Effector memory CD4-positive, alpha-beta T cell (primary cell): ENCODE measurements around the gene TEKT1.
"Not testable (repeated sequence)": the region's sequence is repeated elsewhere in the genome, so short reads cannot be mapped to it uniquely, and the experiment has no call there.

Experiments used
- DNase-seq, 3 donors: peaks; one replicate each; pipeline ENCODE4 v3.0.0-alpha.2; 2020
- H3K27ac ChIP-seq: 2 replicates; pipeline ENCODE4 v1.7.0; 2013; ENCODE audit warnings: mild to moderate bottlenecking, low read length, moderate library complexity; ENCODE audit not compliant: insufficient read depth, poor library complexity, severe bottlenecking
- H3K27me3 ChIP-seq: replicated peaks from 2 replicates; pipeline ENCODE4 v1.7.0; 2013; ENCODE audit warnings: mild to moderate bottlenecking, low read length; ENCODE audit not compliant: insufficient read depth, control insufficient read depth, poor library complexity, severe bottlenecking
- H3K36me3 ChIP-seq: 2 replicates; pipeline ENCODE4 v1.7.0; 2013; ENCODE audit warnings: mild to moderate bottlenecking, low read length, moderate library complexity; ENCODE audit not compliant: control insufficient read depth, insufficient read depth
- H3K4me1 ChIP-seq: 2 replicates; pipeline ENCODE4 v1.7.0; 2013; ENCODE audit warnings: low read length, mild to moderate bottlenecking; ENCODE audit not compliant: control insufficient read depth, insufficient read depth, poor library complexity, severe bottlenecking
- H3K4me3 ChIP-seq: 2 replicates; pipeline ENCODE4 v1.7.0; 2013; ENCODE audit warnings: low read length, low read depth, mild to moderate bottlenecking; ENCODE audit not compliant: insufficient read depth, poor library complexity, severe bottlenecking
- H3K9me3 ChIP-seq: 2 replicates; pipeline ENCODE4 v1.7.0; 2013; ENCODE audit warnings: mild to moderate bottlenecking, low read length, moderate library complexity; ENCODE audit not compliant: control insufficient read depth

The TEKT1 gene

DNA sequence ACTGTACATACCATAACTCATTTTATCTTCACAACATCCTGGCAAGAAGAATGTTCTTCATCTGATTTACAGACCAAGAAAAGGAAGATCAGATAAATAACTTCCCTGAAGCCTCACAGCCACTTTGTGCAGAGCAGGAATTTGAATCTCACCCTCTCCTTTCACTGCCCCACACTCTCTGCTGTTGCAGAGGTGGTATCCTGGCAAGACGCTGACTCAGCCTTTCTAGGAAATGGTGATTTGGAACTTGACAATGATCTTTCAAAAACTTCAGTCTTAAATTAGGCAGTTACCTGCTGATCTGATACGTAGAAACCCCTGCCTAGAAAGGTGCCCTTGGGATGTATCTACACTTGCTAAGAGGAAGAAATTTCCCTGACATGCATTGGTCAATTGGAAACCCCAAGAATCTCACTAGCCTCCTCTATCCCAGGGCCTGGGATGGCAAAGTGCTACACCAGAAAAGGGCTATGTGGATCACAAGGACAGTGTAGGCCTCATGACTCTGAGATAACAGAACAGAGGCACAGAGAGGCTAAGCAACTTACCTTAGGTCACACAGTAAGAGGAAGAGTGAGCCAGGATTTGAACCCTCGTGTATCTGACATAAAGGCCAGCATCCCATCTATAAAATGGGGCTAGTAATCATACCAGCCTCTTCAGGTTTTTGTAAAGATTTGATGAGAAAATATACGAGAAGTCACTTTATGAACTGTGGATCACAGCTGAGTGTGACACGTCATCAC, 37.6 kb downstream of the TEKT1 start:
- Histone ChIP-seq H3K9me3 (no peaks in the 10 kb centered on the region), H3K4me1 (no peaks in the 10 kb centered on the region), H3K27me3 (no peaks in the 10 kb centered on the region), H3K27ac (no peak overlapping the region), H3K36me3 (no peaks in the 10 kb centered on the region), H3K4me3 (no peak overlapping the region)
- no peak for DNase-seq

DNA sequence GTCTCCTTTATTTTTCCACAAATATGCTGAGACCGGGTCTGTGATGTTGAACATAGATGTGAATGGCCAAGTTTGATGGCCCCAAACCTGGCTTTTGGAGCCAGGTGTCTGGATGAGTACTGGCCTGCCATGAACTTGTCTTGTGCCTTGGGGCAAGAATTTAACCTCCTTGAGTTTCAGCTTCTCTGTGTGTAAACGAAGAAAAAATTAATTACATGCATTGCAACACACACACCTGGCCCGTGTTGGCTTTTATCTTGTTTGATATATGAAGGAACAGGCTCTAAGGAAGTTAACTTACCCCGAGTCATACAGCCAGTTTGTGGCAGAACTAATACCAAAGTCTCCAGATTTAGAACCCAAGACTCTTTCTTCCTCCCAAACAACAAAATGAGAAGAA, 42.4 kb downstream of the TEKT1 start:
- H3K36me3 ChIP-seq, result no peaks in the 10 kb centered on the region
- no peak overlapping the region for H3K27ac ChIP-seq
- H3K4me1 ChIP-seq, result no peaks in the 10 kb centered on the region
- DNase-seq, result no peak
- no peaks in the 10 kb centered on the region for H3K27me3 ChIP-seq
- H3K9me3 ChIP-seq, result no peaks in the 10 kb centered on the region
- H3K4me3 ChIP-seq, result no peak overlapping the region

DNA sequence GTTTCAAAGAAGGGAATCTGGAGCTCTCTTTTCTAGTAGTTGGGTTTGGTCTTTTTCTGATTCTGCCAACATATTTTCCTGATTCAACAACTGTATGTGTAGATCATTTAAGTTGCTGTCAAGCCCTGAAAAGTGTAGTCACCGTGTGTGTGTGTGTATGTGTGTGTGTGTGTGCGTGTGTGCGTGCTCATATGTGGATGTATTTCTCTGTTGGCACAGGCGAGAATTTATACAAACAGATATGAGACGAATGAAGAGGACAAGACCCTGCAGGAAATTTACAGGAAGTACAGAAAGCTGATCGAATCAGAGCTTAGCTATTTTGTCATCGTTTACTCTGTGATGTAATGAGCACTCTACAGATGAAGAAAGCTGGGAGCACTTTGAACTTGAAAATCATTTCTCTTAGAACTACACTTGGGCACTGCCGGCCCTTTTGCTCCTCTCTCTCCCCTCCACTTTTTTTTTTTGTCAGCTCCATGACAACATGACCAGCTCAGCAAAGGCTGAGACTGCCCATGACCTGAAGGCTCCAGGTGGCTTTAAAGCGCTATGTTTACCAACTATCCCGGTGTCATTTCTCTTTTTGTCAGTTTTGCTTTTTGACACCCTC, 44.3 kb downstream of the TEKT1 start:
- no peaks in the 10 kb centered on the region for H3K36me3 ChIP-seq
- no peaks in the 10 kb centered on the region for H3K4me1 ChIP-seq
- H3K27me3 ChIP-seq, result no peaks in the 10 kb centered on the region
- DNase-seq, result no peak
- H3K9me3 ChIP-seq, result no peaks in the 10 kb centered on the region
- H3K27ac ChIP-seq, result no peak overlapping the region
- no peak overlapping the region for H3K4me3 ChIP-seq

DNA sequence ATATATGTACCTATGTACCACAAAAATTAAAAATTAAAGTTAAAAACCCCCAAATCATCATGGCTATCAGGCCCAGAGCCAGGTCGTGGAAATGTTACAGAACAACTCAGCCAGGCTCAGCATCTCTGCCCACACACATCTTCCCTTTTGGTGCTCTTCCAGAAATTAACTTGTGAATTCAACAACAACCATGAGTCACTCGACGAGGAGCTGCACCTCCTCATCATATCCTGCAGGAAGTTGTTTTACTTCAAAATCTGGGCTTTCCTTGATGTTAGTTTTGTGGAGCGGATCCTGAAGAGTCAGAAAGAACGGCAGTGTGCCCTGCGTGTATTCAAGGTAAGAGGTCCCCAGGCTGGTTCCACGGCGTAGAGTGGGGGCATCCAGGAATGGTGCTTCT, 44.9 kb downstream of the TEKT1 start:
- Histone ChIP-seq H3K9me3 (no peaks in the 10 kb centered on the region), H3K27ac (no peak overlapping the region), H3K36me3 (no peaks in the 10 kb centered on the region), H3K4me3 (no peak overlapping the region), H3K4me1 (no peaks in the 10 kb centered on the region), H3K27me3 (no peaks in the 10 kb centered on the region)
- no peak for DNase-seq

DNA sequence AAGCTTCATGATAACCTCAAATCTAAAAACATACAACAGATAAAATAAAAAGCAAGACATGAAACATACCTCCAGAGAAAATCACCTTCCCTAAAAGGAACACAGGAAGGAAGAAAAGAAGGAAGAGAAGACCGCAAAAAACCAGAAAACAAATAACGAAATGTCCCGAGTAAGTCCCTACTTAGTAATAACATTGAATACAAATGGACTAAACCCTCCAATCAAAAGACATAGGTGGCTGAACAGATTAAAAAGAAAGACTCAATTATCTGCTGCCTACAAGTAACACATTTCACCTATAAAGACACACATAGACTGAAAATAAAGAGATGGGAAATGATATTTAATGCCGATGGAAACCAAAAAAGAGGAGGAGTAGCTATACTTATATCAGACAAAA, 49.3 kb downstream of the TEKT1 start:
- no peaks in the 10 kb centered on the region for H3K9me3 ChIP-seq
- H3K4me1 ChIP-seq, result no peaks in the 10 kb centered on the region
- no peak for DNase-seq
- H3K36me3 ChIP-seq, result no peaks in the 10 kb centered on the region
- no peak overlapping the region for H3K4me3 ChIP-seq
- no peak overlapping the region for H3K27ac ChIP-seq
- H3K27me3 ChIP-seq, result peaks cover 3% of the 10 kb centered on the region

DNA sequence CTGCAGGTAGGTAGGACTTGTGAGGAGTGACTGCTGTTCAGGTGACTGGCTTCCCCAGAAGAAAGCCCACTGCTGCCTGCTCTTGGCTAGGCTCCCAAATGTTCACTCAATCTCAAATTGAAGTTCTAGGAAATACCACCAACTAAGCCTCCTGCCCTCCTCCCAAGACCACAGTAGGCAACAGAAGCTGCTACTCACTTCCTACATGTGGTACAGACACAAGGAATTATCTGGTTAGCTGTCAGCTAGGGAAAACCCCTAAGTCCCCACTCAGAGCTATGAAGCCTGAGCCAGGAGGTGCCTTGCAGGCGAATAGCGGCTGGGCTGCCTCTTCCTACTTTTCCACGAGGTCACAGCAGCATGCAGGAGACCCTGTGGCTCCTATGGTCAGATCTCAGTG, 50.6 kb downstream of the TEKT1 start:
- Histone ChIP-seq H3K36me3 (no peaks in the 10 kb centered on the region), H3K4me3 (no peak overlapping the region), H3K27me3 (peaks cover 3% of the 10 kb centered on the region), H3K9me3 (no peaks in the 10 kb centered on the region), H3K27ac (no peak overlapping the region), H3K4me1 (no peaks in the 10 kb centered on the region)
- DNase-seq, result no peak

DNA sequence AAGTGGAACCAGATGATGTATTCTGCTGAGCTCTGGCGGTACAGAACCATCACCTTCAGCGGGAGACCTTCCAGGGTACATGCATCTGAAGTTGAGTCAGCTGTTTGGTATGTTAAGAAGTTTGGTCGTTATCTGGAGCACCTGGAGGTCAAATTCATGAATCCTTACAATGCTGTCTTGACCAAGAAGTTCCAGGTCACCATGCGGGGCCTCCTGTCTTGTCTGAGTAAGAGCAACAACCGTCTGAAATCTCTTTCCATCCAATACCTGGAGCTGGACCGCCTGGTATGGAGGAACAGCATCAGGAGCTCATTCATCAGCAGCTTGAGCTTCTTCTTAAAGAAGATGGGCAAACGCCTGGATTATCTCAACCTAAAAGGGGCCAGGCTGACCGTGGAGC, 51.5 kb downstream of the TEKT1 start:
- H3K36me3 ChIP-seq, result no peaks in the 10 kb centered on the region
- peaks cover 4% of the 10 kb centered on the region for H3K9me3 ChIP-seq
- H3K27ac ChIP-seq, result no peak overlapping the region
- H3K27me3 ChIP-seq, result peaks cover 3% of the 10 kb centered on the region
- no peak overlapping the region for H3K4me3 ChIP-seq
- no peak for DNase-seq
- no peaks in the 10 kb centered on the region for H3K4me1 ChIP-seq

DNA sequence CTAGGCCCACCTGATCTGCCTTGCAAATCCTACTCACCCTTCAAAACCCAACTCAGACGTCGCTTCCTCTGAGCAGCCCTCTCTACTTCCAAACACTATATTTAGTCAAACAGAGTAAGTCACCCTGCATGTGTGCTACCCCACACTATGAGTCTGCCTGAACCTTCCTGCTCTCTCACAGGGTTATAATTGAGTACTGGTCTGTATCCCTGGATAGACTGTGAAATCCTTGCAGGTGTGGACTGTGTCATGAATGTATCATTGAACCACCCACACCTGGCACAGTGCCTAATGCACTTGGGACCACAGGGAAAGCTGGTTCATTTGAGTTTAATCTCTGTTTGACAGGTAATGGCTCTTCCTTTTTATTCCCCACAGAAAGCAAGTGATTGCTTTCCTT, 52.1 kb downstream of the TEKT1 start:
- Histone ChIP-seq H3K36me3 (no peaks in the 10 kb centered on the region), H3K27me3 (peaks cover 3% of the 10 kb centered on the region), H3K4me3 (no peak overlapping the region), H3K27ac (no peak overlapping the region), H3K9me3 (peaks cover 7% of the 10 kb centered on the region), H3K4me1 (no peaks in the 10 kb centered on the region)
- DNase-seq, result no peak

DNA sequence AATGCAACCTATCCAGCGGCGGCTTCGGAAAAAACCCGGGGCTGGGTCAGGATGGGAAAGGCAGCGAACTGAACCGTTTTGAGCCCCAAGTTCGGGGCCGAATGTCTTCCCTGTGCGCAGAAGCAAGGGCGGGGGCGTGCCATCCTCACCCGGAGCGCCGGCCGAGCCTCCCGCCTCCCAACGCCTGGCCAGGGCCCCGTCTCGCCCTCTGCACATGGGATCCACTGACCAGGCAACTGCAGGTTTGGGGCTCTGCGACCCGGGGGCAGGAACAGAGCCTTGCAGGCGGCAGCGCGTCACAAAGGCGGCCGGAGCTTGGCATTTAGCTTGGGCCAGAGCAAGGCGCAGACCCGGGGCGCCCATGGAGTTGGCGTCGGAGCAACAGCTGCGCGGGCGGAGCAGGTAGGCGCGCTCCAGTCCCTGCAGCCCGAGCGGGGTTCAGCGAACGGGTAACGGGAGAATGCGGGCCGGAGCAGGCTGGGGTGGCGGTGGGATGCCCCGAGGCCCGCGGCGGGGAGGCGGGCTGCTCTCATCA, 55.6 kb downstream of the TEKT1 start, which contains the start of gene FBXO39:
TSS of gene FBXO39 (plus strand) at position 345 of the 535 bp plus-strand sequence. CDS start 3,654 bp downstream, outside the sequence.
- peaks cover 3% of the 10 kb centered on the region for H3K27me3 ChIP-seq
- H3K36me3 ChIP-seq, result peaks cover 26% of the 10 kb centered on the region
- H3K9me3 ChIP-seq, result peaks cover 7% of the 10 kb centered on the region
- H3K4me3 ChIP-seq, result no peak within 1 kb of the TSS
- no peak for DNase-seq
- no peaks in the 10 kb centered on the region for H3K4me1 ChIP-seq
- H3K27ac ChIP-seq, result no peak within 1 kb of the TSS

DNA sequence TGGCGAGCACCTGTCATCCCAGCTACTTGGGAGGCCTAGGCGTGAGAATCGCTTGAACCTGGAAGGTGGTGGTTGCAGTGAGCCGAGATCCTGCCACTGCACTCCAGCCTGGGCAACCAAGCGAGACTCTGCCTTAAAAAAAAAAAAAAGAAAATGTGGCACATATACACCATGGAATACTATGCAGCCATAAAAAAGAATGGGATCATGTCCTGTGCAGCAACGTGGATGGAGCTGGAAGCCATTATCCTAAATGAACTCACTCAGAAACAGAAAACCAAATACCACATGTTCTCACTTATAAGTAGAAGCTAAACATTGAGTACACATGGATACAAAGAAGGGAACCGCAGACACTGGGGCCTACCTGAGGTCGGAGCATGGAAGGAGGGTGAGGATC, 56.6 kb downstream of the TEKT1 start:
- H3K4me3 ChIP-seq, H3K27ac ChIP-seq, DNase-seq, H3K4me1 ChIP-seq, H3K9me3 ChIP-seq, H3K27me3 ChIP-seq: not testable (repeated sequence)
- H3K36me3 ChIP-seq, result peaks cover 36% of the 10 kb centered on the region
